Epithelial cell of esophagus (primary cell): ENCODE data around the gene PLGRKT.

ENCODE experiments used
- DNase-seq: peaks from one replicate; pipeline ENCODE4 v3.0.0; 2010; ENCODE audit warnings: low read depth
- H3K4me3 ChIP-seq: 2 replicates; pipeline ENCODE4 v1.5.1; 2011; ENCODE audit warnings: mild to moderate bottlenecking, low read length, control low read depth
- CTCF ChIP-seq: IDR thresholded peaks from 2 replicates; pipeline ENCODE4 v1.5.1; 2011; ENCODE audit warnings: low read depth, mild to moderate bottlenecking, low read length, control low read depth, inconsistent platforms; ENCODE audit not compliant: insufficient read depth; ENCODE audit errors: missing control alignments

Gene PLGRKT, protein sequence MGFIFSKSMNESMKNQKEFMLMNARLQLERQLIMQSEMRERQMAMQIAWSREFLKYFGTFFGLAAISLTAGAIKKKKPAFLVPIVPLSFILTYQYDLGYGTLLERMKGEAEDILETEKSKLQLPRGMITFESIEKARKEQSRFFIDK

GRCh38 chr9:5437254-5438216 lies at the start of gene PLGRKT:
TSS of gene PLGRKT (minus strand) at chr9:5437925. CDS start at chr9:5431977, 5,948 bp downstream.
- DNase-seq: peak; percentile 93
- TF ChIP-seq CTCF: peak; percentile 19

DNA sequence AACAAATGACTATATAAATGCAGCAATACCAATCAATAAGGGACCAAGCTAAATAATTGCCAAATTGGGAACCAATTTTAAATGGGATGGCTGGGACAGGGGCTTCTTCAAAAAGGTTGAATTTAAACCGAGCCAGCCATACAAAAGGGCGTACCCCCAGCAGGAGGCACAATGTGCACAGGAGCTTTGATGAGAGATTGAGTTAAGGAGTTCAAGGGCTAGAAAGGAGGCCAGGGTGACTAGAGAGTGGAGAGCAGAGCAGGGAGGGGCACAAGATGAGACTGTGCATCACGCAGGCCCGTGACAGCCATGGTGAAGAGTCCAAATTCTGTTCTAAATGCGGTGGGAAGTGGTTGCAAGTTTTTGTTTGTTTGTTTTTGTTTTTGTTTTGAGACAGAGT lies 49.3 kb upstream of the PLGRKT start:
- DNase-seq: no peak
- no peak overlapping the region for H3K4me3 ChIP-seq
- TF ChIP-seq CTCF: no peak

More at GRCh38 chr9:5437254-5438216, at the start of gene PLGRKT:
- H3K4me3 ChIP-seq: peak within 1 kb of the TSS; percentile 73

- no peak for DNase-seq
- no peak overlapping the region for H3K4me3 ChIP-seq
- TF ChIP-seq CTCF: no peak
Measured at GRCh38 chr9:5485378-5486085, 47.8 kb upstream of the PLGRKT start.

- no peak for TF ChIP-seq CTCF
- no peak overlapping the region for H3K4me3 ChIP-seq
- no peak for DNase-seq
Measured at GRCh38 chr9:5483306-5483705, 45.6 kb upstream of the PLGRKT start.

- DNase-seq: no peak
- H3K4me3 ChIP-seq: no peak overlapping the region
- TF ChIP-seq CTCF: no peak
Measured at GRCh38 chr9:5482194-5482593, 44.5 kb upstream of the PLGRKT start.

DNA sequence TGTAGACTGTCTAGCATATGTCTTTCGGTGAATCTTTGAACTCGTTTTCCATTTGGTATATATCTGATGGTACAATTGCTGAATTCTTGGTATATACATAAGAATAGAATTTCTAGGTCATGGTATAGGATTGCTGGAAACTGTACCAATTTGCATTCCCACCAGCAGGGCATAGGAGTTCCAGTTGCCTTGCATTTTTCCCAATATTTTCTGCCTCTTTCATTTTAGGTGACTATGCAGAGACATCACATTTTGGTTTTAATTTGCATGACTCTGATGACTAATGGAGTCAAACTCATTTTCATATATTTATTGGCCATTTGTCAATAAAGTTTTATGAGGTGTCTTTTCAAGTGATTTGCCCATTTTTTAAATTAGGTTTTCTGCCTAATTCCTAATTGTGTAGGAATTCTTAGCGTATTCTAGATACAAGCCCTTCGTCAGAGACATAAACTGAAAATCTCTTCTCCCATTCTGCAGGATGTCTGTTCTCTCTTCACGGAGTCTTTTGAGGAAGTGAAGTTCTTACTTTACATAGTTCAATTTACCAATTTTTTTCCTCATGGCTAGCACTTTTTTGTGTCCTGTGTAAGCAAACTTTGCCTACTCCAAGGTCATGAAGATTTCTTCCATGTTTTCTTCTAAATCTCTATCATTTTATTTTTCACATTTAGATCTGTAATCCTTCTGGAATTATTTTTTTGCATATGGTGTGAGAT lies 43.8 kb upstream of the PLGRKT start:
- no peak for DNase-seq
- H3K4me3 ChIP-seq: no peak overlapping the region
- TF ChIP-seq CTCF: peak; percentile 25
